ENCODE results near the gene CPEB1. TPM values are rescaled to one million over a fixed set of nuclear protein-coding genes. Genes with fewer than 3 reads are reported as not detected.
A peak's percentile ranks its signal among the peaks of the same experiment; 100 is the strongest.

CPEB1 gene
- total and polyA plus RNA-seq, 8 donors, result 0.42 to 2.9 (median 1.1) TPM

- TF ChIP-seq CTCF (IDR thresholded peaks at IDR 0.05), result no peak
- Histone ChIP-seq H3K9me3 (no peaks in the 10 kb centered on the region), H3K27ac (no peak overlapping the region), H3K27me3 (no peaks in the 10 kb centered on the region), H3K36me3 (no peaks in the 10 kb centered on the region), H3K4me1 (no peaks in the 10 kb centered on the region), H3K4me3 (no peak overlapping the region)
- DNase-seq (no peak), FAIRE-seq (no peak), ATAC-seq (no peak)
- intact Hi-C loops (cut with DNase I), result no loop called here
- WGBS, 2 donors, result 84 to 89% methylated on average over 1 of the region's 1 CpG
These were observed 92.8 kb downstream of the CPEB1 start for GRCh38 chr15:82554351-82554750.

- H3K36me3 ChIP-seq, result no peaks in the 10 kb centered on the region
- no peaks in the 10 kb centered on the region for H3K27me3 ChIP-seq
- H3K4me3 ChIP-seq, result no peak overlapping the region
- DNase-seq, result no peak
- TF ChIP-seq CTCF (IDR thresholded peaks at IDR 0.05), result no peak
- ATAC-seq, result no peak
- H3K27ac ChIP-seq, result no peak overlapping the region
- 75 to 87% methylated on average over 1 of the region's 1 CpG for WGBS, 2 donors
- no peak for FAIRE-seq
- H3K9me3 ChIP-seq, result no peaks in the 10 kb centered on the region
- intact Hi-C loops (cut with DNase I), result no loop called here
- no peaks in the 10 kb centered on the region for H3K4me1 ChIP-seq
These were observed 93.3 kb downstream of the CPEB1 start for GRCh38 chr15:82553846-82554245.

GRCh38 chr15:82552861-82553260, 94.3 kb downstream of the CPEB1 start:
- ATAC-seq (no peak), DNase-seq (no peak), FAIRE-seq (no peak)
- 59 to 72% methylated on average over 2 of the region's 2 CpGs for WGBS, 2 donors
- Histone ChIP-seq H3K9me3 (no peaks in the 10 kb centered on the region), H3K27me3 (no peaks in the 10 kb centered on the region), H3K4me1 (no peaks in the 10 kb centered on the region), H3K4me3 (no peak overlapping the region), H3K27ac (no peak overlapping the region), H3K36me3 (no peaks in the 10 kb centered on the region)
- no peak for TF ChIP-seq CTCF (IDR thresholded peaks at IDR 0.05)
- intact Hi-C loops (cut with DNase I), result no loop called here

GRCh38 chr15:82551646-82552247, 95.4 kb downstream of the CPEB1 start:
- TF ChIP-seq CTCF (IDR thresholded peaks at IDR 0.05), result no peak
- intact Hi-C loops (cut with DNase I), result no loop called here
- ATAC-seq, result peak in 1 of 4 donors; percentile 44
- no peak for DNase-seq
- Histone ChIP-seq H3K36me3 (no peaks in the 10 kb centered on the region), H3K9me3 (no peaks in the 10 kb centered on the region), H3K27ac (no peak overlapping the region), H3K27me3 (no peaks in the 10 kb centered on the region), H3K4me3 (no peak overlapping the region), H3K4me1 (no peaks in the 10 kb centered on the region)
- no peak for FAIRE-seq
- 68 to 69% methylated on average over 5 of the region's 5 CpGs for WGBS, 2 donors

GRCh38 chr15:82549199-82549665, 97.9 kb downstream of the CPEB1 start:
- H3K36me3 ChIP-seq, result no peaks in the 10 kb centered on the region
- no peak for ATAC-seq
- 85 to 89% methylated on average over 9 of the region's 9 CpGs for WGBS, 2 donors
- intact Hi-C loops (cut with DNase I), result no loop called here
- H3K4me3 ChIP-seq, result no peak overlapping the region
- H3K27ac ChIP-seq, result no peak overlapping the region
- no peaks in the 10 kb centered on the region for H3K4me1 ChIP-seq
- H3K27me3 ChIP-seq, result no peaks in the 10 kb centered on the region
- TF ChIP-seq CTCF (IDR thresholded peaks at IDR 0.05), result no peak
- no peak for DNase-seq
- FAIRE-seq, result no peak
- H3K9me3 ChIP-seq, result no peaks in the 10 kb centered on the region
